ENCODE data around the gene ELMO1.

ELMO1 gene

GRCh38 chr7:37379546-37380277 lies 69.0 kb downstream of the ELMO1 start:
- no peak for DNase-seq (ENCODE audit: insufficient read length)
- FAIRE-seq = no peak
- TF ChIP-seq POLR2A (IDR thresholded peaks at IDR 0.05; ENCODE audit: low read depth, low read length) (no peak), POLR2AphosphoS5 (IDR thresholded peaks at IDR 0.05; ENCODE audit: low read depth, low read length) (no peak), TAF1 (IDR thresholded peaks at IDR 0.05; ENCODE audit: borderline replicate concordance, low read depth, low read length) (no peak)

GRCh38 chr7:37377231-37377630 lies 71.4 kb downstream of the ELMO1 start:
- TF ChIP-seq TAF1 (IDR thresholded peaks at IDR 0.05; ENCODE audit: borderline replicate concordance, low read depth, low read length) = no peak
- no peak for FAIRE-seq
- DNase-seq (ENCODE audit: insufficient read length) = no peak

GRCh38 chr7:37376386-37376785 lies 72.3 kb downstream of the ELMO1 start:
- no peak for FAIRE-seq
- no peak for DNase-seq (ENCODE audit: insufficient read length)
- TF ChIP-seq POLR2AphosphoS5 (IDR thresholded peaks at IDR 0.05; ENCODE audit: low read depth, low read length) = no peak
- TF ChIP-seq TAF1 (IDR thresholded peaks at IDR 0.05; ENCODE audit: borderline replicate concordance, low read depth, low read length) = no peak
- no peak for TF ChIP-seq POLR2A (IDR thresholded peaks at IDR 0.05; ENCODE audit: low read depth, low read length)

DNA sequence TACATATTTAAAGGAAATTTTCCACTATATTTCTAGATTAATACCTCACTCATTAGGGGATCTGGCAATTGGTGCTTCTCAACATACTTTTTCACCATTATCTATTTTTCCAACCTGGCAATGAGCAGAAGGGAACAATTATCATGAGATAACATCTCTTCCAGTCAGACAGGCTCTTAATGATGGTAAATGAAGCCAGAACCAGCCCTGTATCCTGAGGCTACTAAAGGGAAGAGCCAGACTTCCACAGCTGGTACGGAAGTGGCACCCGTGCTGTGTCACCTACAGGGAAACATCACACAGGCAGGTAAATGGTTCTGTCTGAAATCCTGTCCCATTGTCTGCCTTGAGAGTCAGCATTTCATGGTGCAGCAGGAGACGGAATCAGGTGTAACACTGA lies 75.9 kb downstream of the ELMO1 start:
- FAIRE-seq (no peak), DNase-seq (ENCODE audit: insufficient read length) (no peak)
- TF ChIP-seq POLR2AphosphoS5 (IDR thresholded peaks at IDR 0.05; ENCODE audit: low read depth, low read length) = no peak
- TF ChIP-seq POLR2A (IDR thresholded peaks at IDR 0.05; ENCODE audit: low read depth, low read length) = no peak
- TF ChIP-seq TAF1 (IDR thresholded peaks at IDR 0.05; ENCODE audit: borderline replicate concordance, low read depth, low read length) = no peak

DNA sequence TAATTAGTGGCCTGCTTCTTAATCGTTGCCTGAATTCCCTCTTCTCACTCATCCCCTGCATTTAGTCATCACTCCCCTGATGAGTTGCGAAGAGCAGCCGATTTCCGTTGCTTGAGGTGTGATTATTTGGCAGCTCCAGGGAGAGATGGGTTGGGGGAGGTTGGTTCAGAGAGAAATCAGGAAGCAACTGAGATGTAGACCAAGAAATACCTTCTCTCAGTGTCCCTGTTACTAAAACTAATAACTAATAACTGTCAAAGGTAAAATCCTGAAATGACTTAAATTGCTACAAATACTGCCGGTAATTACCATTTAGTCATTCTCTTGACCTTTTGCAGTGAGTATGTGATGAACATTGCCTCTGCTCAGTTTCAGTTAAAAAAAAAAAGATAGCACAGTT lies 76.9 kb downstream of the ELMO1 start:
- DNase-seq (ENCODE audit: insufficient read length) (no peak), FAIRE-seq (peak; percentile 36)
- TF ChIP-seq POLR2A (IDR thresholded peaks at IDR 0.05; ENCODE audit: low read depth, low read length) (no peak), POLR2AphosphoS5 (IDR thresholded peaks at IDR 0.05; ENCODE audit: low read depth, low read length) (no peak), TAF1 (IDR thresholded peaks at IDR 0.05; ENCODE audit: borderline replicate concordance, low read depth, low read length) (no peak)

- DNase-seq (ENCODE audit: insufficient read length) = no peak
- FAIRE-seq = no peak
- no peak for TF ChIP-seq POLR2A (IDR thresholded peaks at IDR 0.05; ENCODE audit: low read depth, low read length)
- no peak for TF ChIP-seq POLR2AphosphoS5 (IDR thresholded peaks at IDR 0.05; ENCODE audit: low read depth, low read length)
- TF ChIP-seq TAF1 (IDR thresholded peaks at IDR 0.05; ENCODE audit: borderline replicate concordance, low read depth, low read length) = no peak
Observed at GRCh38 chr7:37369906-37370305, 78.8 kb downstream of the ELMO1 start.

DNA sequence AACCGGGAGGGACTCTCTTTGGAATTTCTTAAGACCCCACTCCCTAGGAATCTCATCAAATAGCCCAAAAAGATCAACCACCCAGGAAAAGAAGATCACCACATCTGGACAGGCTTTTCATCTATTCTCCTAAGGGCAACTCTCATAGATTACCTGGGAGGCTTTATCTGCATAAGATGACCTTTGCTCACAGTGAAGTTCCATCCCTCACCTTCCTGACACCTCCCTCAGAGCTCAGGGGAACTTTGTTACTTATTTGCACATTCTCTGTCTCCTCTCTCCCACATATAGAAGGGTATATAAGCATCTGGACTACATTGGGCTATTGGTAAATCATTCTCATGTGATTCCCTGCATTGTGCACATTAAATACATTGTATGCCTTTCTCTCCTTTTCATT lies 80.1 kb downstream of the ELMO1 start:
- no peak for DNase-seq (ENCODE audit: insufficient read length)
- TF ChIP-seq POLR2AphosphoS5 (IDR thresholded peaks at IDR 0.05; ENCODE audit: low read depth, low read length) (no peak), POLR2A (IDR thresholded peaks at IDR 0.05; ENCODE audit: low read depth, low read length) (no peak), TAF1 (IDR thresholded peaks at IDR 0.05; ENCODE audit: borderline replicate concordance, low read depth, low read length) (no peak)

GRCh38 chr7:37367010-37367409 lies 81.7 kb downstream of the ELMO1 start:
- no peak for DNase-seq (ENCODE audit: insufficient read length)
- TF ChIP-seq POLR2A (IDR thresholded peaks at IDR 0.05; ENCODE audit: low read depth, low read length) (no peak), TAF1 (IDR thresholded peaks at IDR 0.05; ENCODE audit: borderline replicate concordance, low read depth, low read length) (no peak), POLR2AphosphoS5 (IDR thresholded peaks at IDR 0.05; ENCODE audit: low read depth, low read length) (no peak)
- no peak for FAIRE-seq

More for the DNA sequence above, 80.1 kb downstream of the ELMO1 start:
- FAIRE-seq = no peak

- no peak for DNase-seq (ENCODE audit: insufficient read length)
- no peak for FAIRE-seq
Observed at GRCh38 chr7:37366445-37366844, 82.2 kb downstream of the ELMO1 start.

DNA sequence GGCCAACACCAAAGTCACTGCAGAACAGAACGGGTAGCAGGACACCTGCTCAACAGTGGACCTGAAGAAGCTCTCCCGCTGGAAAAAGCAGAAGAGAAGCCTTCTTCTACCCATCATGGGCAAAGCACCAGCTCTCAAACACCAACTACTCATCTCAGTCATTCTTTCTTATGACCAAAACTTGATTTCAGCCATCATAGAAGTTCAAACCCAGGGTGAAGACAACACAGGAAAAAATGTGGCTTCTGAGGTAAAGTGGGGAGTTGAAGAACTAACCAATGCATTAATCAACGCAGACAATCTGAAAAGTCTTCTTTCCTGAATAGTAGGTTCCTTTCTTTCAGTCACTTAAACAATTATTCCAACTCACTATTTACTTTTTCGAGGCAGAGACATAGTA lies 83.3 kb downstream of the ELMO1 start:
- no peak for DNase-seq (ENCODE audit: insufficient read length)
- no peak for TF ChIP-seq POLR2A (IDR thresholded peaks at IDR 0.05; ENCODE audit: low read depth, low read length)
- FAIRE-seq = no peak

More at GRCh38 chr7:37366445-37366844, 82.2 kb downstream of the ELMO1 start:
- TF ChIP-seq POLR2A (IDR thresholded peaks at IDR 0.05; ENCODE audit: low read depth, low read length) (no peak), POLR2AphosphoS5 (IDR thresholded peaks at IDR 0.05; ENCODE audit: low read depth, low read length) (no peak), TAF1 (IDR thresholded peaks at IDR 0.05; ENCODE audit: borderline replicate concordance, low read depth, low read length) (no peak)

DNA sequence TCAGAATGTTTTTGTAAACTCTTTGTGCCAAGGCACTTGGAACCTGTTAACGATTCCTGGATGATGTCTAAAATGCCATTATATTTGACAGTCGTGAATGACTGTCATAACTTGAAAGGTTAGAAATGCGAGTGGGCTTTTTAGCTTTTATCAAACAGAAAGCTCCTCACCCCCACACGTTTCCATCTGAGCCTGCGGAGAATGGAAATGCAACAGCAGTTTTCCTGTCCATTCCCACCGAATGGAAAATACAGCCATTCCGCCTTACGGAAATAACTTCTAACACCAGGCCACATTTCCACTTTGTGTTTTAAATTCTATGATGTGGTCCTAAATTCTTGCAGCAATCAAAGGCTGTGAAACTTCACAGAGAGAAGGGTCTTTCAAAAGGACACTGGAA lies 83.8 kb downstream of the ELMO1 start:
- no peak for FAIRE-seq
- TF ChIP-seq TAF1 (IDR thresholded peaks at IDR 0.05; ENCODE audit: borderline replicate concordance, low read depth, low read length) (no peak), POLR2A (IDR thresholded peaks at IDR 0.05; ENCODE audit: low read depth, low read length) (no peak), POLR2AphosphoS5 (IDR thresholded peaks at IDR 0.05; ENCODE audit: low read depth, low read length) (no peak)
- no peak for DNase-seq (ENCODE audit: insufficient read length)

DNA sequence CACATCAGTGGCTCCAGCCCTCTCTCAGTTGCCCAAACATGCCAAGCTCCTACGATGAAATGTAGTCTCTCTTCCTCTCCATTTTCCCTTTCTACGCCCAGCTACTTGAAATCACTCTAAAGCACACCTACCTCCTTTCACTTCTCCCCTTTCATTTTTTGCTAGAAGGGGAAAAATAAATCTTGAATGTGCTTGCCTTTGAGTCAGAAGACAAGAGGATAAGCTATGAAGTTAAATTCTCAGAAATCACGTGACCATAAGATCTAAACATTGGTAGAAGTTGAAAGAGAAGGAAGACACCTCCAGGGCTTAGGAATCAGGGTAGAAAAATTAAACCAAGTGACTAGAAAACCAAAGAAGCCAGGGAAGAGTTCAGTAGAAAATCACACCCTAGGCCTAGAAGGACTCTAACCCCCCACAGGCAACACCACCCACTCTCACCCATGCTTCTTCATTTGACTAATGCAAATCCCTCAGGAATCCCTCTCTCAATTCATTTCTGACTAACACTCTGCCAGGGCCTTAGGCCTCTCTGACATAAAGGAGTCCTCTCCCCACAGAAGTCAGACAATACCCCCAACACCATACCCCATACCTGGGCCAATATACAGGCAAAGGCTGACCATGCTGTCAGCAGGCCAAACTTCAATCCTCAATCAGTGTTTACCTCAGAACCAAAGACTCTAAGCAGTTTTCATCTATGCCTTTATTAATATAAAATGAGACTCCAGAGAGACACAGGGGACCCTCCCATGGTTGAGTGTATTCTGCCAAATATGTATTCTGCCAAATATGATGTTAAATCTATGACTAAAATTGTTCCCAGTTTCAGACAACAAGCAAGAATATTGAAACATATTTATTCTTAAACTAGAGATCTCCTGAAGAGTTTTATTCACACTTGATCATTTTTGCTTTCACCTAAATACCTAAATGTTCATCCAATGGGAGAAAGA lies 84.8 kb downstream of the ELMO1 start:
- no peak for TF ChIP-seq POLR2AphosphoS5 (IDR thresholded peaks at IDR 0.05; ENCODE audit: low read depth, low read length)
- TF ChIP-seq TAF1 (IDR thresholded peaks at IDR 0.05; ENCODE audit: borderline replicate concordance, low read depth, low read length) = no peak
- no peak for TF ChIP-seq POLR2A (IDR thresholded peaks at IDR 0.05; ENCODE audit: low read depth, low read length)
- no peak for DNase-seq (ENCODE audit: insufficient read length)
- peak; percentile 21 for FAIRE-seq

Data from GM12892 (cell line).